AG04450 (cell line): ENCODE results near the gene PLA2G6. TPM values are rescaled to one million over a fixed set of nuclear protein-coding genes. Genes with fewer than 3 reads are reported as not detected.

Experiments
- CTCF ChIA-PET: fragments of 300-600, 350-600 bp; formaldehyde crosslinking; extraction: SDS; loops from one replicate; lab custom pipeline; 2022; ENCODE audit warnings: antibody characterized with exemption, inconsistent platforms; lab: Charles Lee
- POLR2A ChIA-PET: fragments of 350-600 bp; formaldehyde crosslinking; extraction: SDS; loops from one replicate; lab custom pipeline; 2021; ENCODE audit warnings: antibody characterized with exemption, inconsistent platforms; lab: Yijun Ruan, JAX
- DNase-seq: peaks from one replicate; pipeline ENCODE4 v3.0.0-alpha.2; 2011; ENCODE audit warnings: low read depth, low spot score
- H3K27ac ChIP-seq: one replicate; pipeline ENCODE4 v1.5.1; 2012; ENCODE audit warnings: low read depth, low read length, control low read depth
- H3K27me3 ChIP-seq: one replicate; pipeline ENCODE4 v1.6.0; 2012; ENCODE audit warnings: low read length; ENCODE audit not compliant: control insufficient read depth, insufficient read depth
- H3K4me3 ChIP-seq: 2 replicates; pipeline ENCODE4 v1.5.1; 2011; ENCODE audit warnings: mild to moderate bottlenecking, low read depth, low read length, control low read depth
- H3K9me3 ChIP-seq: 2 replicates; pipeline ENCODE4 v1.5.1; 2012; ENCODE audit warnings: low read length; ENCODE audit not compliant: control insufficient read depth, insufficient read depth
- polyA plus RNA-seq: library from polyadenylated mRNA; depleted of rRNA; stranded (reverse); fragments of >200 nt; gene quantifications from 2 replicates; pipeline ENCODE4 v1.2.3, GENCODE V29; 2011
- TF ChIP-seq, protein P1 (sequence below): IDR thresholded peaks from 2 replicates; pipeline ENCODE4 v1.5.1; 2011; ENCODE audit warnings: low read depth, low read length, control low read depth, inconsistent platforms

Gene PLA2G6
- polyA plus RNA-seq, 1 experiment = 5.0 TPM

DNA sequence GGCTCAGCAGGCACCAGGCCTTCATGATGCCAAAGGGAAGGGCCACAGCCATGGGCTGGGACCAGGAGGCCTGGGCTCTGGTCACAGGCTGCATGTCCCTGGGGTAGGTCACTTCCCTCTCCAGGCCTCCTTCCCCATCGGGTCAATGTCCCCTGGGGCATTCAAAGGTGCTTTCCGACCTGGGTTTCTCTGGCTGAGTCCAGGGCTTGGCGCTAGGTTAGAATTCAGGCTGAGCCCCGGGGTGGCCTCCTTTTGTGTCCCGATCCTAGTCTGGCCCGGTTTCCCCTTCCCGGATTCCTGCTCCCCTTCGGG, 32.3 kb upstream of the PLA2G6 start:
- ChIA-PET POLR2A (interaction anchor here (1.1 to 1.3 kb wide), 2 partner anchors 8 to 12 kb away, joined by 4 to 5 read pairs; partner anchors contain the start of gene MAFF), CTCF (no interaction called here)
- DNase-seq = no peak
- Histone ChIP-seq H3K27ac (no peak overlapping the region), H3K27me3 (no peaks in the 10 kb centered on the region), H3K9me3 (peaks cover 4% of the 10 kb centered on the region; the same call in 1 of the 2 replicates), H3K4me3 (no peak overlapping the region)
- TF ChIP-seq, protein P1, sequence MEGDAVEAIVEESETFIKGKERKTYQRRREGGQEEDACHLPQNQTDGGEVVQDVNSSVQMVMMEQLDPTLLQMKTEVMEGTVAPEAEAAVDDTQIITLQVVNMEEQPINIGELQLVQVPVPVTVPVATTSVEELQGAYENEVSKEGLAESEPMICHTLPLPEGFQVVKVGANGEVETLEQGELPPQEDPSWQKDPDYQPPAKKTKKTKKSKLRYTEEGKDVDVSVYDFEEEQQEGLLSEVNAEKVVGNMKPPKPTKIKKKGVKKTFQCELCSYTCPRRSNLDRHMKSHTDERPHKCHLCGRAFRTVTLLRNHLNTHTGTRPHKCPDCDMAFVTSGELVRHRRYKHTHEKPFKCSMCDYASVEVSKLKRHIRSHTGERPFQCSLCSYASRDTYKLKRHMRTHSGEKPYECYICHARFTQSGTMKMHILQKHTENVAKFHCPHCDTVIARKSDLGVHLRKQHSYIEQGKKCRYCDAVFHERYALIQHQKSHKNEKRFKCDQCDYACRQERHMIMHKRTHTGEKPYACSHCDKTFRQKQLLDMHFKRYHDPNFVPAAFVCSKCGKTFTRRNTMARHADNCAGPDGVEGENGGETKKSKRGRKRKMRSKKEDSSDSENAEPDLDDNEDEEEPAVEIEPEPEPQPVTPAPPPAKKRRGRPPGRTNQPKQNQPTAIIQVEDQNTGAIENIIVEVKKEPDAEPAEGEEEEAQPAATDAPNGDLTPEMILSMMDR = no peak

DNA sequence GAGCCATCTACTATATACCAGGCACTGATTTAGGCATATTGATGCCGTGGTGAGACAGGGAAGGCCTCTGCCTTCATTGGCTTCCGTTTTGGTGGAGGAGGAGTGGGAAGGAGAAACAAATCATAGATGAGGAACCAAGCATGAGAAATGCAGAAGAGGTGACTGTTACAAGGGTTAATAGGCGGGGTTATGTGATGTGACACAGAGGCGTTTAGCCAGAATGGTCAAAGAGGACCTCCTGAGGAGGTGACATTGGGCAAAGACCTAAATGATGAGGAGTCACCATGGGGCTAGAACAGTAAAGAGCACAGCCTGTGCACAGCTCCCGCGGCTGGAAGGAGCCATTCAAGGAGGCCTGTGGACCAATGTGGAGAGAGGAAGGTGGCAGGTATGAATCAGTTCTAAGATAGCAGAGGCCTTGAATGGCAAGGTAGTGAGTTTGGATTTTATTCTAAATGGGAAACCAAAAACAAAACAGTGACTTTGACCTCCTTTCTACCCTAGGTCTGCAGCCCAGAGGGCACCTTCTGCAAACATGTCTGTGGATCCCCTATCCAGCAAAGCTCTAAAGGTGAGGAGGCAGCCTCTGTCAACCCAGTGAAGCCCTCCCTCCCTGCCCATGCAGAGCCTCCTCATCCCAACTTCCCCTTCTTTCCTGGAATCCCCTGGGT, 31.8 kb upstream of the PLA2G6 start:
- CTCF ChIA-PET = no interaction called here
- no peak overlapping the region for H3K27ac ChIP-seq
- H3K9me3 ChIP-seq = peaks cover 4% of the 10 kb centered on the region; the same call in 1 of the 2 replicates
- no peaks in the 10 kb centered on the region for H3K27me3 ChIP-seq
- H3K4me3 ChIP-seq = no peak overlapping the region
- TF ChIP-seq, protein P1 = no peak
- POLR2A ChIA-PET = interaction anchor here (0.6 kb wide), 1 partner anchor 97 kb away, joined by 3 read pairs; no protein-coding TSS in a partner anchor
- no peak for DNase-seq

DNA sequence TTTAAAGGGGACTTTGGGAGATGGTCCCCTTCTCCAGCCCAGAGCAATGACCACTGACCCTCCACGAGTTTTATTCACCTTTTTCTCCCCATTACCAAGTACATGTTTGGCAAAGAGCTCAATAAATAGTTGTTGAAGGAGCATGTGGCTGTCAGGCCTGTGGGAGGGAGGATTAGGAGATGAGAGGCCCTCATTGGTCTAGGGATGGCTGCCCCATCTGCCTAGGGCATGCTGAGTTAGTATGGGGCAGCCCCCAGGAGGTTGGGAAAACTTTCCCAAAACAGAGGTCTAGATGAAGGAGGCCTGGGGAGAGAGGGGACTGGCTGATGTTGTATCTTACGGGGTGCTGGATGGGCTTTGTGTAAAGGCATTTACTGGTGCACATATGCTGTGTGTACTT, 30.8 kb upstream of the PLA2G6 start:
- no peak for DNase-seq
- POLR2A ChIA-PET = interaction anchor here (0.6 kb wide), 1 partner anchor 54 kb away, joined by 4 read pairs; no protein-coding TSS in a partner anchor
- H3K9me3 ChIP-seq = peaks cover 4% of the 10 kb centered on the region; the same call in 1 of the 2 replicates
- H3K27ac ChIP-seq = no peak overlapping the region
- H3K27me3 ChIP-seq = no peaks in the 10 kb centered on the region
- TF ChIP-seq, protein P1 = no peak
- no peak overlapping the region for H3K4me3 ChIP-seq
- CTCF ChIA-PET = no interaction called here

DNA sequence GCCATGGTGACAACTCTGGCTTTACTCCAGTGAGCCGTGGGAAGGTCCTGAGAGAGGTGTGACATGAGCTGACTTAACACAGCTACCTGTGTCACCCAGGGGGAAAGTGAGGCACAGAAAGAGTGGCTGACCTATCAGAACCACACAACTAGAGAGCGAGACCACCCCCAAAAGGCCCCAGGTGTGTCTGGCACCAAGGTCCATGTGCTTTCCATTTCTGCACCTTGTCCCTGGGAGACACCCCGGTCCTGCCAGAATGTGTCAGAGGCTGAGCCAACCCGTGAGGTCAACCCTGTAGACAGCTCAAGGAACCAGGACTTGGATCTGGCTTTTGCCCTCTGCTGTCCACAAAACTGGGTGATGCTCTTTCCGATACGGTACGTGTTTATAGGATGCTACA, 29.9 kb upstream of the PLA2G6 start:
- CTCF ChIA-PET = no interaction called here

DNA sequence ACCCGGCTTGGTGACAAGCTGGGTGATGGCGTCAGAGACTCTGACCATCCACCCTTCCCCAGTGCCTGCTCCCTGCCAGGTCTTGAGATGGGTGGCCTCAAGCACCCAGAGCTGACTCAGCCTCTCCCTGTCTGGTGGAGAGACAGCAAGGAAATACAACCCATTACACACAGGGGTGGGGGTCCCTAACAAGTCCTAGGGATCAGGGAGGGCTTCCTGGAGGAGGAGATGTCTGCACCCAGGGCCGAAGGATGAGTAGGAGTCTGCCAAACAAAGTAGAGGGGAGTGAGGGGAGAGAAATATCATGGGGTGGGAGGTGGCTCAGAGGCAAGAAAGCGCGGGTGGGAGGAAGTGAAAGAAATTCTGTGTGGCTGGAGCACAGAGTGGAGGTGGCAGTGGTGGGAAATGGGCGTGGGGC, 26.9 kb upstream of the PLA2G6 start:
- CTCF ChIA-PET = no interaction called here
- POLR2A ChIA-PET = no interaction called here

More for the DNA sequence above, 29.9 kb upstream of the PLA2G6 start:
- DNase-seq = no peak
- H3K27me3 ChIP-seq = no peaks in the 10 kb centered on the region
- no peak overlapping the region for H3K27ac ChIP-seq
- no peak overlapping the region for H3K4me3 ChIP-seq
- H3K9me3 ChIP-seq = peaks cover 4% of the 10 kb centered on the region; the same call in 1 of the 2 replicates
- TF ChIP-seq, protein P1 = no peak
- POLR2A ChIA-PET = interaction anchor here (0.7 kb wide), 1 partner anchor 88 kb away, joined by 6 read pairs; no protein-coding TSS in a partner anchor

More for the DNA sequence above, 26.9 kb upstream of the PLA2G6 start:
- Histone ChIP-seq H3K27ac (no peak overlapping the region), H3K27me3 (no peaks in the 10 kb centered on the region), H3K4me3 (no peak overlapping the region), H3K9me3 (no peaks in the 10 kb centered on the region; the same call in 1 of the 2 replicates)
- TF ChIP-seq, protein P1 = no peak
- DNase-seq = no peak
